GM18505 (cell line): ENCODE measurements around the gene ZBTB40.

Experiments
- ATAC-seq: cut with Tn5 transposase; IDR thresholded peaks from one replicate; pipeline ENCODE4 v1.9.1; 2021; ENCODE audit not compliant: unreplicated experiment
- POLR2A ChIP-seq: IDR thresholded peaks from 4 replicates; pipeline ENCODE4 v1.6.1; 2011; ENCODE audit warnings: borderline replicate concordance; ENCODE audit not compliant: insufficient read depth, insufficient read length; ENCODE audit errors: extremely low read depth

Gene ZBTB40

DNA sequence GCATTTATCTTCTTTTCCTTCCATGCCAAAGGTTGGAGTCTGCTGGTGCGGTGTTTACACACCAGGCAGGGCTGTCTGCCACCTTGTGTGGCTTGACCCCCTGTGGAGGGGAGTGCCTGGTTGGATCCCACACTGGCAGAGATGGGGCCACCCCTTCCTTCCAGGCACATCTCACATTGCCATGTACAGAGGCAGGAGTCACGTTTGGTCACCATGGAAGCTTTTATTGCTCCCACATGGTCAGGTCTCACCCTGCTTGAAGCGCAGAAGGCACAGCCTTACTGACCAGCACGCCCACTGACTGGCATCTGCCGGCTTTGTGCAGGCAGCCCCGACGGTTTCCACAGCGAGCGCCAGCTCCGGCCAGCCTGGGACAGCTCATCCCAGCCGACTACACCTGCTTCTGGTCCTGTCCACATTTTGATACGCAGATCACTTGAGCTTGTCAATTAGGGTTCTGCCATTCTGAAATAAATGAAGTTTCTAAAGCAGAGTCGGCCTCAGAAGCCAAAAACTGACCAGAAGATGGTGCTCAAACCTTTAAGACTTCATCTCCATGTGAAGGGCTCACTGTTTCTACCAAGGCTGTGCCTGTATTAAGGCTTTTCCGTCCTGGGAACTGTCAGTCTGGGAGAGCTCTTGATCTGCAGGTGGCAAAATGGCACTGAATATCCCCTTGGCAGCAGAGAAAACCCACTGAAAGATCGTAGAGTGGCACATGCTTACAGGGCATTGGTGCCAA, 76.1 kb downstream of the ZBTB40 start:
- no peak for ATAC-seq
- TF ChIP-seq POLR2A = no peak

GRCh38 chr1:22528451-22528850, 76.8 kb downstream of the ZBTB40 start:
- no peak for ATAC-seq
- TF ChIP-seq POLR2A = no peak

DNA sequence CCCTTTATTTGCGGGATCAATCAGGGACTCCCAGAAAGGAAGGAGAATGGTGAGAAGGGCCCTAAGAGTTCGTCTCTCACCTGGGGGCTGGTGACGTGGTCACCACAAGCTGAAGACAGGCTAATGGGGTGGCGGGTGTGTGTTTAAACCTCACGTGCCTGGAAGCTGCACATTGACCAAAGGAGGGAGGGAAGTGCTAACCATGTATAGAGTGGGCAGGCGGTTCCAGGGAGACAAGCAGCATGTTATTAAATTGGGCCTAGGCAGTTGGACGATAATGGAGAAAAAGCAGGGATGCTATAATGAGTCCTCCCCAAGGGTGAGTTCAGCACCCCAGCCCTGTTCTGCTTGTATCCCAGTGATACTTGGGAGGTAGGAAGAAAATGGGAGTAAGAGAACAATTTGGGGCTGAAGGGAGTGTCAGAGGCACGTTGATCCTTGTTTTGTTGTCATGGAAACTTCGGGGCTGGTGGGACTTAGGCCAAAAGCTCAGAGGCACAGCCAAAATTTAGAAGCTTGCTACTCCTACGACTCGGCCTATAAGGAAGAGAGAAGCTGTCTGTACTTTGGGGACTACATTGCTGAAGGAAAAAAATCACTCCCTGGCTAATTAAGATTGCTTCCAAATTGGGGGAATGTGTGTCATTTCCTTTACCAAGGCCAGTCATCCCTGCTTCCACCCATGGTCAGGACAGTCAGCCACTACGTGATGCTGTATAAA, 78.4 kb downstream of the ZBTB40 start:
- ATAC-seq = no peak
- TF ChIP-seq POLR2A = no peak

DNA sequence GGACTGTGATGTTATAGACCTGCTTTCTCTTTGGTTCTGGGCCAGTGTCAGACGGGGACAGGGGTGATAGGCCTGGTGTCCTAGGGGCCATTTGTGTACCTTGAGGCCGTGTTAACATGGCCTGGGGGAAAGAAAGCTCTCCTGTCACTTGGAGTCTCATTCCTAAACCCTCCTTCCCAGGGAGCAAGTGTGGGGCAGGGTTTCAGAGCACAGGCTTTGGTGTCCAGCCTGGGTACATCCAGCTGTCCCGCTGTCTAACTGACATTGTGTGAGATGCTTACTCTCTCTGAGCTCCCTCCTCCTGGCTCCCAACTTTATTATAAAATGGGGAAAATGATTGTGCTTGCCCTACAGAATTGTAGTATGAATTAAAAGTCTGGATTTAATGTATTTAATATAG, 79.1 kb downstream of the ZBTB40 start:
- no peak for ATAC-seq

GRCh38 chr1:22531251-22531650, 79.6 kb downstream of the ZBTB40 start:
- TF ChIP-seq POLR2A = no peak
- no peak for ATAC-seq

More for the DNA sequence above, 79.1 kb downstream of the ZBTB40 start:
- no peak for TF ChIP-seq POLR2A

GRCh38 chr1:22533244-22533895, 81.7 kb downstream of the ZBTB40 start:
- TF ChIP-seq POLR2A = no peak
- ATAC-seq = no peak

DNA sequence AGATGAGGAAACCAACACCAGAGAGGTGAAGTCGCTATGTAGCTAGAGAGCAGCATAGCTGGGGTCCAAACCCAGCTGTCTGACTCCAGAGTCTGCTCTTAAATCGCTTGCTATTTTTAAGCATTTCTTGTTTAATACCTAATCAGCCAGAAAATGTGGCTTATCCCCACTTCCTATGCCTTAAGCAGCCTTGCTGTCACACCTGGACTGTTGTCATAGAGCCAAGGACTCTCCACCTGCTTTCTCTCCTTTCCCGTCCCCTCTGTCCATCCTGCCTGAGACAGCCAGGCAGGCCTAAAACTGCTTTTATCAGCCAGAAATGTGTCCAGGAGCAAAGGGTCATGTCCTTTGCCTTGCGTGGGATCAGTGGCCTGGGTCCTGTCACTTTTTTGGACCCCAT, 83.3 kb downstream of the ZBTB40 start:
- no peak for ATAC-seq
- no peak for TF ChIP-seq POLR2A

DNA sequence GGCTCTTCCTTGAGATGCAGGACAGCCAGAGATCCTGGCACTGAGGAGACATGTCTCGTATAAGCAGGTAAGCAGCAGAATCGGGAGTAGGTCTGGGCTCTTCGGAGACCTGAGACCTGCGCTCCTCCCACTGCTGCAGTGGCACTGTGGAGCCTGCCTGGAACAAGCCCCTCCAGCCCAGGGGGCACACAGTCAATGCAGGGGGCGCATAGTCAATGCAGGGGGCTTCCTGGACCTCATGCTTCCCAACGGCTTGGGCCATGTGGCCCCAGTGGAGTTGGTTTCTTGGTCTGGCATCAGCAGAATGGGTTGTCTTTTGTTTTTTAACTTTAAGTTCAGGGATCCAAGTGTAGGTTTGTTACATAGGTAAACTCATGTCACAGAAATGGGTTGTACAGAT, 83.7 kb downstream of the ZBTB40 start:
- no peak for TF ChIP-seq POLR2A
- ATAC-seq = no peak

DNA sequence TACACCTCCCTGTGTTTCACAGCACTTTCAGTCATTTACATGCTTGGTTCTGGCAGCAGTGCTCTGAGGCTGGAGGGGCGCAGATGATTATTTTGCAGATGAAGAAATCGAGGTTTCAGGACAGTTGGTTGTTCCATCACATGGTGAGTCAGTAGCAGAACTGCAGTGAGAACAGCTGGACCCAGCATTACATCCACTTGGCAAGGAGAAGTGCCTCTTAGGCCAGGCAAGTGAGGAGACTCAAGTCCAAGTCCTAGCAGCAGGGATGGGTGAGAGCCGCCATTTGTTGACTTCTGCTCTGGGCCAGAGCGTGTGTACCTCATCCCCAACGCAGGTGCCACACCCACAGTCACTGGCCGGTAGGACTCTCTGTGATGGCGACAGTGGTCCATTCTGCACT, 84.9 kb downstream of the ZBTB40 start:
- no peak for ATAC-seq
- TF ChIP-seq POLR2A = no peak

DNA sequence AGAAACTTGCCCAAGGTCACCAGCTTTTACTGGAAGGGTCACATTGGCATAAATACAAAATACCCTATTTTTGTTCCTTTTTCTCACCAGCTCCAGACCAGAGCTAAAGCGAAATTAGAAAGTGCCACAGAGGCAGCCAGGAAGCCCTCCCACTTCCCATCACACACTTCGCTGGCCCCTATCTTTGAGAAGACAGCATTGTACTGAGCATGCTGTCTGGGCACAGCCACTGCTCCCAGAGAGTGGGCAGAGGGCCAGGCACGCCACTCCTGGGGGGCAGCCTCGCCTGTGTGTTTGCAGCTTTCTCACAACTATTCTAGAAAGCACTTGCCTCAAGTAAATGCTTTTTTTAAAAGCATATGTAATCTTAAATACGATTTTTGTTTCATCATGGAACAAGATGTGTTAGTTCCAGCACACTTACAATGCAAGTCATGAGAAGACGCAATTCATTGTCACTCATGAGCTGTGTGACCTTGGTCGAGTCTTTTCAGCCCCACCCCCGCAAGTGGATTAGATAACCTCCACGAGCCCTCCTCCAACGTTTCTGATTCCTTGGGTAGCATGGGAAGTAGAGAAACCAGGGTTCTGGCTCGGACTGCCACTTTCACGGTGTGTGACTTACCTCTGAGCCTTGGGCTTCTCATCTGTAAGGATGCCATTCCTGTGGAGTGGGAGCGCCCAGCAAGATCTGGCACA, 85.9 kb downstream of the ZBTB40 start:
- ATAC-seq = no peak
- TF ChIP-seq POLR2A = no peak

DNA sequence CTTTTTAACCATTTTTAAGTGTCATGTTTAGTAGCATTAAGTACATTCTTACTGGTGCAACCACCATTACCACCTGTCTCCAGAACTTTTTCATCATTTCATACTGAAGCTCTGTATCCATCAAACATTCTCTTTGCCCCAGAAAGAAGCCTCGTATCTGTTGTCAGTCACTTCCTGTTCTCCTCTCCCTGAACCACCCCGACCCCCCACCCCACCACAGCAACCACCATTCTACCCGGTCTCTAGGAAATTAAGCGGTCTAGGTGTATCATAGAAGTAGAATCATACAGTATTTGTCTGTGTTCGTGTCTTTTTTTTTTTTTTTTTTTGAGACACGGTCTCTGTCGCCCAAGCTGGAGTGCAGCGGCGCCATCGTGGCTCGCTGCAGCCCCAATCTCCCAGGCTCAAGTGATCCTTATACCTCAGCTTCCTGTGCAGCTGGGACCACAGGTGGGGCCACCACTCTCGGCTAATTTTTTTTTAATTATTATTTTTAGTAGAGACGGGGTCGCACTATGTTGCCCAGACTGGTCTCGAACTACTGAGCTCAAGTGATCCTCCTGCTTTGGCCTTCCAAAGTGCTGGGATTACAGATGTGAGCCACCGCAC, 88.0 kb downstream of the ZBTB40 start:
- ATAC-seq = no peak
- TF ChIP-seq POLR2A = no peak

- TF ChIP-seq POLR2A = no peak
- no peak for ATAC-seq
These were observed 88.7 kb downstream of the ZBTB40 start for GRCh38 chr1:22540337-22540736.

- ATAC-seq = no peak
- TF ChIP-seq POLR2A = no peak
These were observed 91.2 kb downstream of the ZBTB40 start for GRCh38 chr1:22542886-22543285.
